BE2C (cell line): ENCODE data around the gene BCL10.

Experiments used
- DNase-seq: peaks from one replicate; pipeline ENCODE4 v3.0.0-alpha.2; 2020
- H3K27me3 ChIP-seq: fragments of 250-450 bp; sonication (Bioruptor Pico); 2 replicates; pipeline ENCODE4 v1.5.1; 2020; ENCODE audit warnings: mild to moderate bottlenecking
- H3K36me3 ChIP-seq: fragments of 250-450 bp; sonication (Bioruptor Pico); 2 replicates; pipeline ENCODE4 v1.5.1; 2020; ENCODE audit warnings: mild to moderate bottlenecking
- H3K4me1 ChIP-seq: fragments of 250-450 bp; sonication (Bioruptor Pico); 2 replicates; pipeline ENCODE4 v1.5.1; 2020
- H3K4me3 ChIP-seq: 2 replicates; pipeline ENCODE4 v1.5.1; 2011; ENCODE audit warnings: low read depth, low read length
- H3K9me3 ChIP-seq: fragments of 250-450 bp; sonication (Bioruptor Pico); 2 replicates; pipeline ENCODE4 v1.5.1; 2020
- CTCF ChIP-seq: IDR thresholded peaks from 2 replicates; pipeline ENCODE4 v1.5.1; 2012; ENCODE audit warnings: mild to moderate bottlenecking, low read depth, low read length

The BCL10 gene

GRCh38 chr1:85216697-85217096 is 59.7 kb downstream of the BCL10 start:
- Histone ChIP-seq H3K27me3 (peaks cover 8% of the 10 kb centered on the region; the same call in 1 of the 2 replicates), H3K9me3 (no peaks in the 10 kb centered on the region), H3K4me3 (no peak overlapping the region), H3K4me1 (no peaks in the 10 kb centered on the region), H3K36me3 (no peaks in the 10 kb centered on the region)
- no peak for DNase-seq
- TF ChIP-seq CTCF, result no peak
